RWPE2 (cell line): ENCODE results near the gene DBH.

Experiments
- ATAC-seq: fragments of 200-7000 bp; cut with Tn5 transposase; 3 replicates; pipeline ENCODE4 v1.9.1; 2021; ENCODE audit warnings: low read depth
- DNase-seq: peaks from one replicate; pipeline ENCODE4 v3.0.0-alpha.2; 2020; ENCODE audit warnings: low spot score
- H3K27ac ChIP-seq: fragments of 450-650 bp; 2 replicates; pipeline ENCODE4 v1.5.1; 2017; ENCODE audit warnings: mild to moderate bottlenecking; ENCODE audit not compliant: poor library complexity, severe bottlenecking
- H3K27me3 ChIP-seq: fragments of 250-450 bp; sonication (Bioruptor Pico); 2 replicates; pipeline ENCODE4 v1.5.1; 2021; ENCODE audit warnings: mild to moderate bottlenecking, moderate library complexity; ENCODE audit not compliant: insufficient read depth, poor library complexity, severe bottlenecking
- H3K36me3 ChIP-seq: fragments of 250-450 bp; sonication (Bioruptor Pico); 2 replicates; pipeline ENCODE4 v1.5.1; 2020; ENCODE audit warnings: low read depth, mild to moderate bottlenecking, moderate library complexity
- H3K4me1 ChIP-seq: fragments of 250-450 bp; sonication (Bioruptor Pico); 2 replicates; pipeline ENCODE4 v1.5.1; 2021; ENCODE audit warnings: mild to moderate bottlenecking, moderate library complexity; ENCODE audit not compliant: insufficient read depth, poor library complexity, severe bottlenecking
- H3K4me3 ChIP-seq: fragments of 250-450 bp; sonication (Bioruptor Pico); 2 replicates; pipeline ENCODE4 v1.5.1; 2021; ENCODE audit warnings: mild to moderate bottlenecking, moderate library complexity; ENCODE audit not compliant: severe bottlenecking
- H3K9me3 ChIP-seq: fragments of 250-450 bp; sonication (Bioruptor Pico); 2 replicates; pipeline ENCODE4 v1.5.1; 2021; ENCODE audit warnings: mild to moderate bottlenecking, moderate library complexity; ENCODE audit not compliant: severe bottlenecking
- TF ChIP-seq, protein P1 (sequence below): fragments of 450-650 bp; IDR thresholded peaks from one replicate; pipeline ENCODE4 v1.5.1; 2017; ENCODE audit warnings: mild to moderate bottlenecking, moderate library complexity; ENCODE audit not compliant: poor library complexity, severe bottlenecking

Gene DBH

DNA sequence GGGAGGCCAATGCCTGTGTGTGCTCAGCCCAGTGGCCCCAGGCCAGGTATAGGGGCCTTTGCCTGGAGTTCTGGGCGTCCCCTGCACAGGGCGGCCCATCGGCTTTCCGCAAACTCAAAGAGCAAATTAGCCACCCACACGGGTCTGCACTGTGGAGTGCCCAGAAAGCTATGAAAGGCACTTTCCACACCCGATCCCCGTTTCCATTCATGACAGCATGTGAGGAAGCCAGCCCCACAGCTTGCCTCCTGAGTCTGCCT lies 5.2 kb downstream of the DBH start:
- peaks cover 54% of the 10 kb centered on the region for H3K27me3 ChIP-seq
- DNase-seq (no peak), ATAC-seq (no peak)
- no peaks in the 10 kb centered on the region for H3K36me3 ChIP-seq
- no peak overlapping the region for H3K4me3 ChIP-seq
- H3K27ac ChIP-seq = no peak overlapping the region
- H3K4me1 ChIP-seq = no peaks in the 10 kb centered on the region
- TF ChIP-seq, protein P1, sequence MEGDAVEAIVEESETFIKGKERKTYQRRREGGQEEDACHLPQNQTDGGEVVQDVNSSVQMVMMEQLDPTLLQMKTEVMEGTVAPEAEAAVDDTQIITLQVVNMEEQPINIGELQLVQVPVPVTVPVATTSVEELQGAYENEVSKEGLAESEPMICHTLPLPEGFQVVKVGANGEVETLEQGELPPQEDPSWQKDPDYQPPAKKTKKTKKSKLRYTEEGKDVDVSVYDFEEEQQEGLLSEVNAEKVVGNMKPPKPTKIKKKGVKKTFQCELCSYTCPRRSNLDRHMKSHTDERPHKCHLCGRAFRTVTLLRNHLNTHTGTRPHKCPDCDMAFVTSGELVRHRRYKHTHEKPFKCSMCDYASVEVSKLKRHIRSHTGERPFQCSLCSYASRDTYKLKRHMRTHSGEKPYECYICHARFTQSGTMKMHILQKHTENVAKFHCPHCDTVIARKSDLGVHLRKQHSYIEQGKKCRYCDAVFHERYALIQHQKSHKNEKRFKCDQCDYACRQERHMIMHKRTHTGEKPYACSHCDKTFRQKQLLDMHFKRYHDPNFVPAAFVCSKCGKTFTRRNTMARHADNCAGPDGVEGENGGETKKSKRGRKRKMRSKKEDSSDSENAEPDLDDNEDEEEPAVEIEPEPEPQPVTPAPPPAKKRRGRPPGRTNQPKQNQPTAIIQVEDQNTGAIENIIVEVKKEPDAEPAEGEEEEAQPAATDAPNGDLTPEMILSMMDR = no peak
- no peaks in the 10 kb centered on the region for H3K9me3 ChIP-seq

- no peaks in the 10 kb centered on the region for H3K36me3 ChIP-seq
- no peaks in the 10 kb centered on the region for H3K9me3 ChIP-seq
- DNase-seq (no peak), ATAC-seq (no peak)
- no peak overlapping the region for H3K4me3 ChIP-seq
- no peaks in the 10 kb centered on the region for H3K4me1 ChIP-seq
- TF ChIP-seq, protein P1 = no peak
- H3K27me3 ChIP-seq = peaks cover 56% of the 10 kb centered on the region
- no peak overlapping the region for H3K27ac ChIP-seq
Measured at GRCh38 chr9:133641861-133642595, 5.9 kb downstream of the DBH start.

DNA sequence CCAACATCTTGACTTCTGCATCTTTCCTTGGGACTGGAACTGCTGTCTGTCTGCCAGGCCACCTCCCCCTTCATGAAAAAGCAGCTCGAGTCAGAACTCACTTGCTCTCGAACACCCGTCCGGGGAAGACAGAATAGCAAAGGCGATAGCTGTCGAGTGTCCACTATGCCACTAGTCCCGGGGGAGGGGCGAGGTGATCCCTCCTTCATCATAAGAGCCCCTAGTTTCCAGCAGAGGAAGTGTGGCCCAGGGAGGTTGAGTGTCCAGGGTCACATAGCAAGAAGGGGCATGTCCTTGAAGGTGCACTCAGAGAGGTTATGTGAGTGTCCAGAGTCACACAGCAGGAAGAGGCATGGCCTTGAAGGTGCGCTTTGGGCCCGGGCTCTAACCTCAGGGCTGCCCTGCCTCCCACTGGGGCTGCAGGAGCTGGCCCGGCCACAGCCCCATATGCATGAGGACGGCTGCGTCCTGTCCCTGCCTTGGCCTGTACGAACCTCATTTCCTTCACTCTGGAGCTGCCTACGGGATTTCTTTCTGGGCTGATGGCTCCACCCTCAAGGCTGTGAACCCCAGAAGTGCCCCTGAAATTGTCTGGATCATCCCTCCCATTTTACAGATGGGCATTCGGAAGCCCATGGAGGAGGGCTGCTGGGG lies 6.7 kb downstream of the DBH start:
- Histone ChIP-seq H3K27ac (no peak overlapping the region), H3K36me3 (no peaks in the 10 kb centered on the region), H3K9me3 (no peaks in the 10 kb centered on the region), H3K4me1 (no peaks in the 10 kb centered on the region), H3K4me3 (no peak overlapping the region), H3K27me3 (peaks cover 56% of the 10 kb centered on the region)
- no peak for DNase-seq
- TF ChIP-seq, protein P1 = no peak
- no peak for ATAC-seq

- Histone ChIP-seq H3K4me3 (no peak overlapping the region), H3K9me3 (no peaks in the 10 kb centered on the region), H3K36me3 (no peaks in the 10 kb centered on the region), H3K4me1 (no peaks in the 10 kb centered on the region), H3K27me3 (peaks cover 53% of the 10 kb centered on the region), H3K27ac (no peak overlapping the region)
- no peak for ATAC-seq
- TF ChIP-seq, protein P1 = no peak
- DNase-seq = no peak
Measured at GRCh38 chr9:133643362-133643755, 7.2 kb downstream of the DBH start.

GRCh38 chr9:133643978-133644760 lies 8.0 kb downstream of the DBH start:
- Histone ChIP-seq H3K4me3 (no peak overlapping the region), H3K27ac (no peak overlapping the region), H3K9me3 (no peaks in the 10 kb centered on the region), H3K36me3 (no peaks in the 10 kb centered on the region), H3K27me3 (peaks cover 61% of the 10 kb centered on the region), H3K4me1 (no peaks in the 10 kb centered on the region)
- DNase-seq = no peak
- TF ChIP-seq, protein P1 = no peak
- ATAC-seq = no peak
